ENCODE results near the gene STAG2.
"Not testable (repeated sequence)": the region's sequence is repeated elsewhere in the genome, so short reads cannot be mapped to it uniquely, and the experiment has no call there.

Gene STAG2

GRCh38 chrX:123961268-123962005 is at the start of gene STAG2:
STAG2 (plus strand) TSS chrX:123961706; CDS start chrX:124022628, 60,922 bp downstream.
- peak; percentile 73 to 78 for DNase-seq

GRCh38 chrX:123917069-123917468 is 44.4 kb upstream of the STAG2 start:
- DNase-seq = no peak

- DNase-seq = no peak
These were observed 43.3 kb upstream of the STAG2 start for GRCh38 chrX:123918106-123918721.

- no peak for DNase-seq
These were observed 41.3 kb upstream of the STAG2 start for GRCh38 chrX:123920105-123920785.

- DNase-seq = no peak
These were observed 38.3 kb upstream of the STAG2 start for GRCh38 chrX:123923211-123923610.

GRCh38 chrX:123924186-123924585 is 37.3 kb upstream of the STAG2 start:
- DNase-seq = no peak

GRCh38 chrX:123927845-123928244 is 33.7 kb upstream of the STAG2 start:
- no peak for DNase-seq

- DNase-seq = not testable (repeated sequence)
These were observed 29.5 kb upstream of the STAG2 start for GRCh38 chrX:123932055-123932454.

GRCh38 chrX:123943074-123943473 is 18.4 kb upstream of the STAG2 start:
- DNase-seq = no peak

GRCh38 chrX:123943488-123943887 is 18.0 kb upstream of the STAG2 start:
- DNase-seq = no peak

- no peak for DNase-seq
These were observed 11.7 kb upstream of the STAG2 start for GRCh38 chrX:123949846-123950245.

GRCh38 chrX:123959281-123960063 is 2.0 kb upstream of the STAG2 start:
- DNase-seq = no peak

GRCh38 chrX:123960956-123961267 is 594 bp upstream of the STAG2 start:
- no peak for DNase-seq

- DNase-seq = no peak
These were observed 531 bp downstream of the STAG2 start for GRCh38 chrX:123962006-123962467.

GRCh38 chrX:123962794-123963373 is 1.4 kb downstream of the STAG2 start:
- DNase-seq = peak; percentile 85 to 86

- no peak for DNase-seq
These were observed 2.8 kb downstream of the STAG2 start for GRCh38 chrX:123964156-123964834.

GRCh38 chrX:123965712-123966111 is 4.2 kb downstream of the STAG2 start:
- no peak for DNase-seq

GRCh38 chrX:123967497-123967896 is 6.0 kb downstream of the STAG2 start:
- DNase-seq = no peak

GRCh38 chrX:123968383-123969050 is 7.0 kb downstream of the STAG2 start:
- no peak for DNase-seq

GRCh38 chrX:123971982-123972381 is 10.5 kb downstream of the STAG2 start:
- no peak for DNase-seq

- no peak for DNase-seq
These were observed 12.4 kb downstream of the STAG2 start for GRCh38 chrX:123973921-123974320.

GRCh38 chrX:123975180-123975579 is 13.7 kb downstream of the STAG2 start:
- DNase-seq = no peak
